K562 (cell line): Measurements from ENCODE around the gene CLTB. TPM values are rescaled to one million over a fixed set of nuclear protein-coding genes. Genes with fewer than 3 reads are reported as not detected.

ENCODE experiments used
- ATAC-seq: fragments of 200-7000 bp; cut with Tn5 transposase; 3 replicates; pipeline ENCODE4 v1.9.1; 2020; ENCODE audit warnings: moderate library complexity
- BruUV-seq: library from RNA; stranded (reverse); fragments of 400-500 nt; replicated peaks from 2 replicates; lab custom pipeline; 2021; lab: Mats Ljungman, UMichigan
- CTCF ChIA-PET: fragments of 300-600 bp; formaldehyde crosslinking; extraction: SDS; loops from one replicate; lab custom pipeline; 2021; ENCODE audit warnings: low intra/inter-chr PET ratio; lab: Yijun Ruan, JAX
- POLR2A ChIA-PET: fragments of 300-600, 350-650 bp; sonication (Branson Sonifier 250); formaldehyde crosslinking; extraction: SDS; loops from one replicate; lab custom pipeline; 2021; ENCODE audit warnings: antibody characterized with exemption, inconsistent platforms; lab: Yijun Ruan, JAX
- DNase-seq, 4 experiments: peaks; one replicate each; pipeline versions ENCODE4 v3.0.0 to v3.0.0-alpha.2; 2011 to 2018; ENCODE audit warnings: low spot score in 3 of 4, mixed read lengths in 3 of 4; ENCODE audit errors: extremely low read depth in 1 of 4
- FAIRE-seq: peaks from 2 replicates; lab custom pipeline; 2011; peaks lifted over from hg19 to GRCh38; lab: Jason Lieb, UNC
- H2AFZ ChIP-seq: 2 replicates; pipeline ENCODE4 v1.6.0; 2011; ENCODE audit warnings: low read depth, low read length, control low read depth, inconsistent platforms
- H3K27ac ChIP-seq: fragments of 200-600 bp; 3 replicates; pipeline ENCODE4 v1.8.0; 2011; ENCODE audit warnings: low read depth, mild to moderate bottlenecking, control low read depth, inconsistent platforms, low read length, moderate library complexity, mixed read lengths; ENCODE audit errors: extremely low read depth
- H3K27me3 ChIP-seq, 2 experiments: fragments of 300-600 bp in 1 of 2; 2 replicates in 1 of 2; 3 replicates in 1 of 2; pipeline versions ENCODE4 v1.6.0 to v1.8.0; 2011; ENCODE audit warnings: inconsistent platforms in 2 of 2, low read length in 2 of 2, mild to moderate bottlenecking in 1 of 2, mixed read lengths in 1 of 2, moderate library complexity in 1 of 2; ENCODE audit not compliant: control insufficient read depth in 2 of 2, insufficient read depth in 2 of 2
- H3K36me3 ChIP-seq: fragments of 300-600 bp; 3 replicates; pipeline ENCODE4 v1.8.0; 2011; ENCODE audit warnings: mild to moderate bottlenecking, low read length, inconsistent platforms; ENCODE audit not compliant: control insufficient read depth, insufficient read depth
- H3K4me1 ChIP-seq, 2 experiments: fragments of 200-600 bp in 1 of 2; replicated peaks in 1 of 2; 2 replicates in 1 of 2; 3 replicates in 1 of 2; pipeline versions ENCODE4 v1.5.1 to v1.8.0; 2011; ENCODE audit warnings: inconsistent platforms in 2 of 2, low read length in 2 of 2, mild to moderate bottlenecking in 1 of 2, mixed read lengths in 1 of 2, moderate library complexity in 1 of 2; ENCODE audit not compliant: control insufficient read depth in 2 of 2, insufficient read depth in 2 of 2
- H3K4me2 ChIP-seq: 2 replicates; pipeline ENCODE4 v1.6.1; 2011; ENCODE audit warnings: low read length, control low read depth, inconsistent platforms, mixed read lengths; ENCODE audit not compliant: insufficient read depth
- H3K4me3 ChIP-seq: fragments of 200-600 bp; sonication (generic), shearing (Covaris generic); 2 replicates; pipeline ENCODE4 v1.5.1; 2016; ENCODE audit warnings: control low read depth, inconsistent platforms
- H3K79me2 ChIP-seq: fragments of 200-600 bp; 3 replicates; pipeline ENCODE4 v1.8.0; 2011; ENCODE audit warnings: low read length, inconsistent platforms; ENCODE audit not compliant: control insufficient read depth, insufficient read depth
- H3K9ac ChIP-seq, 2 experiments: 2 replicates each; pipeline versions ENCODE4 v1.6.0 to v1.6.1; 2011; ENCODE audit warnings: low read depth in 2 of 2, low read length in 2 of 2, control low read depth in 1 of 2, inconsistent platforms in 1 of 2, mild to moderate bottlenecking in 1 of 2, mixed read lengths in 1 of 2; ENCODE audit not compliant: insufficient read depth in 1 of 2
- H3K9me1 ChIP-seq: one replicate; pipeline ENCODE4 v1.6.0; 2011; ENCODE audit warnings: inconsistent platforms, mild to moderate bottlenecking, low read length, moderate library complexity; ENCODE audit not compliant: control insufficient read depth, insufficient read depth
- H3K9me3 ChIP-seq: replicated peaks from 2 replicates; pipeline ENCODE4 v1.5.1; 2011; ENCODE audit warnings: low read depth, low read length, inconsistent platforms; ENCODE audit not compliant: control insufficient read depth, insufficient read depth
- H4K20me1 ChIP-seq: replicated peaks from 2 replicates; pipeline ENCODE4 v1.6.1; 2011; ENCODE audit warnings: low read length, inconsistent platforms, mixed read lengths; ENCODE audit not compliant: control insufficient read depth, insufficient read depth
- C11orf30 ChIP-seq: fragments of 450-650 bp; IDR thresholded peaks from 2 replicates; pipeline ENCODE4 v1.6.1; 2016; ENCODE audit warnings: low read depth, mild to moderate bottlenecking
- CTCF ChIP-seq, 3 experiments: IDR thresholded peaks in 2 of 3; conservative IDR thresholded peaks in 1 of 3; 2 replicates each; pipeline ENCODE4 v1.5.1; 2011 to 2012; ENCODE audit warnings: low read length in 3 of 3, mild to moderate bottlenecking in 3 of 3, control low read depth in 2 of 3, improper control_type of control experiment in 1 of 3, inconsistent platforms in 1 of 3, low read depth in 1 of 3, mixed read lengths in 1 of 3, moderate library complexity in 1 of 3; ENCODE audit not compliant: insufficient read depth in 2 of 3
- CTCFL ChIP-seq: IDR thresholded peaks from 2 replicates; pipeline ENCODE4 v1.6.1; 2011; ENCODE audit warnings: borderline replicate concordance, low read depth, mild to moderate bottlenecking, moderate library complexity, low read length; ENCODE audit not compliant: insufficient read depth, poor library complexity, severe bottlenecking
- MAX ChIP-seq: sonication (generic); formaldehyde crosslinking; IDR thresholded peaks from 2 replicates; pipeline ENCODE4 v1.9.0; 2022; ENCODE audit warnings: mild to moderate bottlenecking, missing genetic modification reagents
- RAD21 ChIP-seq, 2 experiments: fragments of 250-450 bp in 1 of 2; fragments of 450-650 bp in 1 of 2; sonication (Bioruptor Pico) in 1 of 2; formaldehyde crosslinking in 1 of 2; IDR thresholded peaks in 1 of 2; conservative IDR thresholded peaks in 1 of 2; 2 replicates each; pipeline versions ENCODE4 v1.4.0 to v1.8.0; 2020 to 2022; ENCODE audit warnings: mild to moderate bottlenecking in 2 of 2, moderate library complexity in 1 of 2
- WGBS: fragments of 100-300 bp; shearing (Covaris generic); methylation state at CpG from one replicate; pipeline ENCODE4 v1.1.6; 2016; ENCODE audit warnings: low coverage, mixed read lengths; ENCODE audit not compliant: insufficient coverage; ENCODE audit errors: missing lambda C conversion rate; 5-methylcytosine and 5-hydroxymethylcytosine counted together
- in situ Hi-C: fragments of 300-500 bp; cut with MboI; formaldehyde crosslinking; loops from 4 replicates; pipeline ENCODE4 v1.15.0; 2018; ENCODE audit warnings: inconsistent platforms, mixed read lengths
- intact Hi-C: fragments of 100-400 bp; cut with micrococcal nuclease; formaldehyde crosslinking; loops from 2 replicates; pipeline ENCODE4 v1.14.2; 2022
- polyA plus RNA-seq, 8 experiments: library from polyadenylated mRNA; depleted of rRNA in 4 of 8; stranded (reverse) in 5 of 8; unstranded in 3 of 8; fragments of >200 nt; fragmentation: Nextera tagmentation in 2 of 8; fragmentation: Illumina TruSeq in 1 of 8; extraction: Ambion mirVana in 2 of 8; extraction: Trizol in 1 of 8; gene quantifications; 2 replicates each; pipeline versions ENCODE4 v1.2.1 to v1.2.3, GENCODE V29; 2011 to 2014; ENCODE audit warnings: inconsistent platforms in 1 of 8, missing spikeins in 1 of 8
- total RNA-seq, 7 experiments: library from RNA; depleted of rRNA in 6 of 7; stranded (reverse); fragments of >200 nt in 6 of 7; fragmentation: Illumina TruSeq in 2 of 7; extraction: Trizol in 2 of 7; gene quantifications; 2 replicates each; pipeline versions ENCODE4 v1.2.1 to v1.2.3, GENCODE V29; 2011 to 2021; ENCODE audit warnings: low replicate concordance in 1 of 7

The CLTB gene
- total and polyA plus RNA-seq, 9 of the 15 experiments (the other 6 are each of a cell fraction or from before 2014, with no cell fraction given): 1.8 to 117 (median 39.0) TPM

GRCh38 chr5:176405656-176406435 is 10.5 kb downstream of the CLTB start:
- FAIRE-seq: peak; percentile 78
- no peak overlapping the region for H3K9ac ChIP-seq
- ATAC-seq: peak; percentile 81

More at GRCh38 chr5:176405656-176406435, 10.5 kb downstream of the CLTB start:
- no peak overlapping the region for H3K4me3 ChIP-seq
- in situ Hi-C loops (no loop called here), intact Hi-C loops (no loop called here)
- H2AFZ ChIP-seq: no peak overlapping the region
- ChIA-PET CTCF (no interaction called here), POLR2A (interaction anchor here (0.6 to 2.9 kb wide), 3 partner anchors 9 to 12 kb away, joined by 3 to 15 read pairs (median 8); no protein-coding TSS in a partner anchor)
- H3K27me3 ChIP-seq: no peaks in the 10 kb centered on the region
- no peak overlapping the region for H3K4me2 ChIP-seq
- 78% methylated on average over 19 of the region's 20 CpGs for WGBS
- H3K9me1 ChIP-seq: no peaks in the 10 kb centered on the region
- no peaks in the 10 kb centered on the region for H3K79me2 ChIP-seq
- H3K9me3 ChIP-seq: no peaks in the 10 kb centered on the region
- H3K27ac ChIP-seq: no peak overlapping the region
- 0 out of 2 replicates have a peak, but pooled peaks cover 6% of the 10 kb centered on the region for H4K20me1 ChIP-seq
- peaks cover 0 to 7% of the 10 kb centered on the region in 2 experiments; a peak in 2 of 5 replicates for H3K4me1 ChIP-seq
- H3K36me3 ChIP-seq: peaks cover 29% of the 10 kb centered on the region; the same call in 2 of the 3 replicates
- BruUV-seq: no TSS peak
- TF ChIP-seq CTCF (IDR thresholded peaks at IDR 0.05 in 2 of 3, conservative IDR thresholded peaks at IDR 0.05 in 1 of 3; ENCODE audit: insufficient read depth in 2 of 3, low read depth in 1 of 3, low read length in 3 of 3) (peak; percentile 39 to 56 (median 45)), RAD21 (CRISPR knock-in tag; conservative IDR thresholded peaks at IDR 0.05 in 1 of 2, IDR thresholded peaks at IDR 0.05 in 1 of 2) (peak in 1 of 2 experiments; percentile 23; a peak in 2 of 4 replicates), CTCFL (peak; percentile 37), MAX (CRISPR knock-in tag) (0 out of 2 replicates have a peak, but pooled peaks have one; percentile 16), C11orf30 (no peak)
- peak in 1 of 4 experiments; percentile 14 for DNase-seq
